Activated CD4-positive, CD25-positive, alpha-beta regulatory T cell treated with anti-CD3 and anti-CD28 coated beads, Interleukin-2, amount 50 U/mL, for 24 hours (primary cell): ENCODE measurements around the gene CCDC192.
"Not testable (repeated sequence)": the region's sequence is repeated elsewhere in the genome, so short reads cannot be mapped to it uniquely, and the experiment has no call there.

Experiments used
- ATAC-seq, 2 donors: fragments of 150-1000 bp; cut with Tn5 transposase; one replicate each; pipeline ENCODE4 v1.10.0; 2021; ENCODE audit warnings: mild to moderate bottlenecking in 1 of 2, moderate library complexity in 1 of 2

The CCDC192 gene

DNA sequence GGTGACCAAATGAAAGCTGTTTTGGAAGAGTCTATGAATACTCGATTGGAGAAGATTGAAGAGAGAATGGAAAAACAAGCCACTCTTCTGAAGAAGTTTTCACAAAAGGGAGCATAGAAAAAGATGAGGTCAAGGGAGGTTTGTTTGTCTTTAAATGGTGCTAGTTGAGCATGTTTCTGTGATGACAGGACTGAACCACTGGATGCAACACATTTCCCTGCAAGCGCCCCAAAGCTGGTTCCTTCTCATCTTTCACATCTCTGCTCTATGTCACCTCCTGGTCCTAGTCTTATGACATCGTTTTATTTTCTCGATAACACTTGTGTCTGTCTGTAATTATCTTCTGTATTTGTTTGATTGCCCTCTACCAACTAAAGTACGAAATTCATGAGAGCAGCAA, 3.8 kb upstream of the CCDC192 start:
- ATAC-seq = no peak

GRCh38 chr5:127700237-127700766, 2.9 kb upstream of the CCDC192 start:
- no peak for ATAC-seq

DNA sequence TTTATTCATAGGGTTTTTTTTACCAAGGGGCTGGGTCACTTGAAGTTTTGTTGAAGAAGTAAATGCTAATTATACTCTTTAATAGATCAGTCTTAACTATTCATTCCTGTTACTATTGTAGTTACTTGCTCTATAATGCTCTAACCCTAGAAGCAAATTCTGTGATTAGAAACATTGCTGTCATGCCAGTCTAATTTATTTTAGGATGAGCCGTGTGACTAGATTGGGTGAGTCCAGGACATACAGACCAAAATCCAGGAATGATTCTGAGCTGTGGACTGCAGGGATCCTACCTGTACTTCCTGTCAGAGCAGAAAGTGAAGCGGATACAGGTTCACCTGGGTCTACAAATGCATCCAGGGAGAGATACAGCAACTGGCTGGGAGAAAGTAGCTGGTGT, 757 bp upstream of the CCDC192 start:
- ATAC-seq = no peak

GRCh38 chr5:127705120-127705892, 2.1 kb downstream of the CCDC192 start:
- no peak for ATAC-seq

GRCh38 chr5:127706691-127707090, 3.5 kb downstream of the CCDC192 start:
- no peak for ATAC-seq

GRCh38 chr5:127707209-127707608, 4.0 kb downstream of the CCDC192 start:
- ATAC-seq = no peak

DNA sequence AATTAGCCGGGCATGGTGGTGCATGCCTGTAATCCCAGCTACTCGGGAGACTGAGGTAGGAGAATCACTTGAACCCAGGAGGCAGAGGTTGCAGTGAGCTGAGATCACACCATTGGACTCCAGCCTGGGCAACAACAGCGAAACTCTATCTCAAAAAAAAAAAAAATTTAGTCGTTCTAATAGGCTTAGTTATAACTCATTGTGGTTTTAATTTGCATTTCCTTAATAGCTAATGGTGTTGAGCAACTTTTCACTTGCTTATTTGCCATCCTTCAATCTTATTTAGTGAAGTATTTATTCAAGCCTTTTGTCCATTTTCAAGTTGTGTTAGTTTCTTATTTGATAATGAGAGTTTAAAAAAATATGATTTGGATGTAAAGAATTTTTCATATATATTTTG, 9.9 kb downstream of the CCDC192 start:
- not testable (repeated sequence) for ATAC-seq

DNA sequence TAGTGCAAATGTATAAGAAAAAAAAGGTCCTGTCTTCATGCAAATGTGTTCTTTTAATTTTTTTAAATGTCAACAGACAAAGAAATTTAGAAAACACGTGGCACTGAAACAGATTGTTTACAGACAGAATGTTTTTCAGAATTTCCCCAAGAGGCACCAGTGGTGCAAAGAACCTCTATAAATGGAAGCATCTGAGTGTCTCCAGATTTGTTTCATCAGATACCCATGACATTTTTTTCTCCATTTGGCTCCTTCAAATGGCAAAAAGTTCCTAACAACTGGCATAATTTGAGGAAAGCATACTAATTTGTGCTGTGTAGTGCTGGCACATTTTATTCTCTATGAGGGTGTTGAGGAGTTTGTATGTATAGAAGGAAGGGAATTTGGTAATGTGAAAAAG, 15.0 kb downstream of the CCDC192 start:
- no peak for ATAC-seq

DNA sequence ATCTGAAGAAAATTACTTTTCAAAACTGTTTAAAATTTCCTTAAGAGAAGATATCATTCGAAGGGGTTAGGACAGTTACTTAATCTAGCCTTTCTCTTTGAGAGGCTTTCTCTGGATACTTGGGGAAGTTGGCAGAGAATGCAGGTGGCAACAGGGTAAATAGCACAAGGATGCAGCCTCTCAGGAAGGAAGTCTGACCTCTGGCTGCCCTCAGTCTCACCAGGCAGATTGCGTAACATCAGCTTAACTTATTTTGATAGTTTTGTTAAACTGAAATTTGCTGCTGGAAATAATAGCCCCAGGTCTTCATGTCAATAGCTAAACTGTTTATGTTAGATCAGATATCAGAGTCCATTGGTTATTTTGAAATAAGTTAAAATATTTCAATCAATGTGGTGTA, 20.4 kb downstream of the CCDC192 start:
- no peak for ATAC-seq

- ATAC-seq = no peak
Observed at GRCh38 chr5:127725673-127726072, 22.5 kb downstream of the CCDC192 start.

GRCh38 chr5:127732963-127733362, 29.8 kb downstream of the CCDC192 start:
- no peak for ATAC-seq

- not testable (repeated sequence) for ATAC-seq
Observed at GRCh38 chr5:127739348-127739747, 36.2 kb downstream of the CCDC192 start.

GRCh38 chr5:127739807-127740384, 36.7 kb downstream of the CCDC192 start:
- ATAC-seq = no peak

DNA sequence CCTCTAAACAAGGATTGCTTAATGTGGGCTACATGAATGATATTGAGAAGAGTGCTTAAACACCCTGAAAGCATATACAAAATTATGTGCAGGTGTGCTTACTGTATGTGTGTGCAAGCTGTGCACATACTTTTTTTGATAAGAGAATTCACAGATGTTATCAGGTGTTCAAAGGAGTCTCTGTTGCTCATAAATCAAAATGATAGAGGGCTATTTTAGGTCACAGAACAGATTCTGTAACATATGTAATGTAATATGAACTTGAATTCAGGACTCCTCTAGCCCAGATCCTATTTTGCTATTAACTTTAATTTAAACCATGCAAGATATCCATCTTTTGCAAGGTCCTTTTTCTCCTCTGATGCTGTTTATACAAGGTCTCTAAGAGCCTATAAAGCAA, 38.2 kb downstream of the CCDC192 start:
- ATAC-seq = no peak

- ATAC-seq = no peak
Observed at GRCh38 chr5:127744241-127744640, 41.0 kb downstream of the CCDC192 start.

- no peak for ATAC-seq
Observed at GRCh38 chr5:127746756-127747155, 43.6 kb downstream of the CCDC192 start.

GRCh38 chr5:127752503-127753265, 49.5 kb downstream of the CCDC192 start:
- not testable (repeated sequence) for ATAC-seq

- no peak for ATAC-seq
Observed at GRCh38 chr5:127754259-127754658, 51.1 kb downstream of the CCDC192 start.

GRCh38 chr5:127754706-127755105, 51.5 kb downstream of the CCDC192 start:
- ATAC-seq = no peak

GRCh38 chr5:127757576-127757975, 54.4 kb downstream of the CCDC192 start:
- no peak for ATAC-seq

DNA sequence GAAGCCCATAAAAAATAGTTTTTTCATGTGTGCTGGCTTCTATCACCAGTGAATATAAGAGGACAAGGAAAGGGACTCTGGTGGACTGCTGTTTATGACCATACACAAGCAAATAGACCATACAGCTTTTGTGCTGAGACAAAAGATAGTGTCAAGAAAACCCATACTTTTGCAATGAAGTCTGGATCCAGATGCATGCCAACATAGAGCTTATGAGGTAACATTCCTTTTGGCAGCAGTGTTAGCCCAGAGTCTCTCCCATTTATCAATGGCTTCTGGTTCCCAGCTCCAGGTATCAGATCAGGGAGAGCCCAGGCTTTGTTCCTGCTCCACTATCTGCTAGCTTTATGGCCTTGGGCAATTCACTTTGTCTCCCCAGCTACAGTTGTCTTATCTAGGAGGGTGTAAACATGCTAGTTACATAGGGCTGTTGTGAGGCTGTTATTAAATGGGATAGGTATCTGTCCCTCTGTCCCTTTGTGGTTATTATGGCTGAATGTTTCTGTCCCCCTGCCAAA, 55.6 kb downstream of the CCDC192 start:
- ATAC-seq = no peak

GRCh38 chr5:127761869-127762268, 58.7 kb downstream of the CCDC192 start:
- no peak for ATAC-seq

GRCh38 chr5:127762412-127762811, 59.2 kb downstream of the CCDC192 start:
- ATAC-seq = no peak
